Panc1 (cell line): ENCODE data around the gene GLRA3. TPM values are rescaled to one million over a fixed set of nuclear protein-coding genes. Genes with fewer than 3 reads are reported as not detected.

ENCODE experiments used
- ATAC-seq: fragments of 200-7000 bp; cut with Tn5 transposase; 2 replicates; pipeline ENCODE4 v1.9.1; 2020; ENCODE audit warnings: mild to moderate bottlenecking, moderate library complexity
- BruUV-seq: library from RNA; stranded (reverse); fragments of 400-500 nt; replicated peaks from 2 replicates; lab custom pipeline; 2021; lab: Mats Ljungman, UMichigan
- CTCF ChIA-PET: fragments of 300-600 bp; sonication (Branson Sonifier 250); formaldehyde crosslinking; loops from one replicate; lab custom pipeline; 2022; ENCODE audit warnings: antibody characterized with exemption; lab: Charles Lee
- POLR2A ChIA-PET: fragments of 300-600 bp; sonication (Branson Sonifier 250); formaldehyde crosslinking; loops from one replicate; lab custom pipeline; 2022; ENCODE audit warnings: antibody characterized with exemption; lab: Charles Lee
- DNase-seq: peaks from one replicate; pipeline ENCODE4 v3.0.0-alpha.2; 2010; ENCODE audit warnings: low read depth, low spot score
- H3K27ac ChIP-seq: 2 replicates; pipeline ENCODE4 v1.5.1; 2011; ENCODE audit warnings: mild to moderate bottlenecking, low read length, inconsistent platforms
- H3K27me3 ChIP-seq: fragments of 200-500 bp; sonication (Bioruptor generic); 2 replicates; pipeline ENCODE4 v1.6.0; 2014; ENCODE audit warnings: low read length, inconsistent platforms; ENCODE audit not compliant: control insufficient read depth, insufficient read depth
- H3K36me3 ChIP-seq: fragments of 200-500 bp; sonication (Bioruptor generic); 2 replicates; pipeline ENCODE4 v1.5.1; 2014; ENCODE audit warnings: inconsistent platforms, mild to moderate bottlenecking, low read length, moderate library complexity; ENCODE audit not compliant: control insufficient read depth, insufficient read depth
- H3K4me1 ChIP-seq: 2 replicates; pipeline ENCODE4 v1.5.1; 2011; ENCODE audit warnings: inconsistent platforms, mild to moderate bottlenecking, low read length, moderate library complexity; ENCODE audit not compliant: control insufficient read depth, insufficient read depth
- H3K4me3 ChIP-seq, 2 experiments: 2 replicates each; pipeline ENCODE4 v1.5.1; 2011 to 2012; ENCODE audit warnings: low read depth in 2 of 2, low read length in 2 of 2, mild to moderate bottlenecking in 2 of 2, inconsistent platforms in 1 of 2, moderate library complexity in 1 of 2
- H3K9me3 ChIP-seq: fragments of 200-500 bp; sonication (Bioruptor generic); 2 replicates; pipeline ENCODE4 v1.5.1; 2014; ENCODE audit warnings: low read depth, mild to moderate bottlenecking, inconsistent platforms, low read length, moderate library complexity; ENCODE audit not compliant: control insufficient read depth, insufficient read depth
- POLR2AphosphoS5 ChIP-seq: IDR thresholded peaks from 2 replicates; pipeline ENCODE4 v1.6.1; 2012; ENCODE audit warnings: mild to moderate bottlenecking, low read depth, low read length, moderate library complexity
- REST ChIP-seq, 2 experiments: IDR thresholded peaks; 2 replicates each; pipeline ENCODE4 v1.6.1; 2011 to 2012; ENCODE audit warnings: low read depth in 2 of 2, control low read depth in 1 of 2, low read length in 1 of 2, mild to moderate bottlenecking in 1 of 2, moderate library complexity in 1 of 2; ENCODE audit not compliant: insufficient read depth in 1 of 2
- SIN3A ChIP-seq: IDR thresholded peaks from 2 replicates; pipeline ENCODE4 v1.6.1; 2012; ENCODE audit warnings: low read depth, mild to moderate bottlenecking, low read length, moderate library complexity, borderline replicate concordance; ENCODE audit not compliant: insufficient read depth
- TCF7L2 ChIP-seq: IDR thresholded peaks from 2 replicates; pipeline ENCODE4 v1.6.1; 2011; ENCODE audit warnings: mild to moderate bottlenecking, low read depth, low read length, inconsistent platforms
- in situ Hi-C: cut with HindIII; loops from 2 replicates; pipeline ENCODE4 v1.10.0; 2016; ENCODE audit warnings: low sequenced_read_pairs, low pct_unique_long_range_greater_than_20kb
- intact Hi-C: fragments of 100-400 bp; cut with micrococcal nuclease; formaldehyde crosslinking; loops from one replicate; pipeline ENCODE4 v1.10.0; 2022; ENCODE audit not compliant: unreplicated experiment
- total RNA-seq: library from RNA; stranded (reverse); gene quantifications from one replicate; pipeline ENCODE4 v1.2.1, GENCODE V29; 2021; ENCODE audit not compliant: unreplicated experiment
- TF ChIP-seq, protein P1 (sequence below): fragments of 450-650 bp; IDR thresholded peaks from 2 replicates; pipeline ENCODE4 v1.5.1; 2017; ENCODE audit warnings: mild to moderate bottlenecking

Gene GLRA3
- total RNA-seq, 1 experiment from 2014 or later = not detected

- TF ChIP-seq, protein P1, sequence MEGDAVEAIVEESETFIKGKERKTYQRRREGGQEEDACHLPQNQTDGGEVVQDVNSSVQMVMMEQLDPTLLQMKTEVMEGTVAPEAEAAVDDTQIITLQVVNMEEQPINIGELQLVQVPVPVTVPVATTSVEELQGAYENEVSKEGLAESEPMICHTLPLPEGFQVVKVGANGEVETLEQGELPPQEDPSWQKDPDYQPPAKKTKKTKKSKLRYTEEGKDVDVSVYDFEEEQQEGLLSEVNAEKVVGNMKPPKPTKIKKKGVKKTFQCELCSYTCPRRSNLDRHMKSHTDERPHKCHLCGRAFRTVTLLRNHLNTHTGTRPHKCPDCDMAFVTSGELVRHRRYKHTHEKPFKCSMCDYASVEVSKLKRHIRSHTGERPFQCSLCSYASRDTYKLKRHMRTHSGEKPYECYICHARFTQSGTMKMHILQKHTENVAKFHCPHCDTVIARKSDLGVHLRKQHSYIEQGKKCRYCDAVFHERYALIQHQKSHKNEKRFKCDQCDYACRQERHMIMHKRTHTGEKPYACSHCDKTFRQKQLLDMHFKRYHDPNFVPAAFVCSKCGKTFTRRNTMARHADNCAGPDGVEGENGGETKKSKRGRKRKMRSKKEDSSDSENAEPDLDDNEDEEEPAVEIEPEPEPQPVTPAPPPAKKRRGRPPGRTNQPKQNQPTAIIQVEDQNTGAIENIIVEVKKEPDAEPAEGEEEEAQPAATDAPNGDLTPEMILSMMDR = no peak
- TF ChIP-seq TCF7L2 = no peak
- TF ChIP-seq POLR2AphosphoS5 = no peak
- no peak for TF ChIP-seq SIN3A
- no peak for TF ChIP-seq REST (IDR thresholded peaks at IDR 0.05; ENCODE audit: insufficient read depth in 1 of 2, low read depth in 2 of 2, low read length in 1 of 2)
- ChIA-PET POLR2A (no interaction called here), CTCF (no interaction called here)
- intact Hi-C loops = no loop called here
- no TSS peak for BruUV-seq
- DNase-seq (no peak), ATAC-seq (no peak)
- no peaks in the 10 kb centered on the region for H3K4me1 ChIP-seq
- no peaks in the 10 kb centered on the region for H3K9me3 ChIP-seq
- H3K36me3 ChIP-seq = no peaks in the 10 kb centered on the region
- H3K4me3 ChIP-seq = no peak overlapping the region
- H3K27ac ChIP-seq = no peak overlapping the region
- in situ Hi-C loops = no loop called here
- no peaks in the 10 kb centered on the region for H3K27me3 ChIP-seq
These were observed 89.5 kb downstream of the GLRA3 start for GRCh38 chr4:174739576-174739975.

- Histone ChIP-seq H3K9me3 (no peaks in the 10 kb centered on the region), H3K27me3 (no peaks in the 10 kb centered on the region), H3K4me3 (no peak overlapping the region), H3K4me1 (no peaks in the 10 kb centered on the region), H3K27ac (no peak overlapping the region), H3K36me3 (no peaks in the 10 kb centered on the region)
- no peak for TF ChIP-seq POLR2AphosphoS5
- TF ChIP-seq, protein P1 = no peak
- TF ChIP-seq SIN3A = no peak
- TF ChIP-seq TCF7L2 = no peak
- no peak for TF ChIP-seq REST (IDR thresholded peaks at IDR 0.05; ENCODE audit: insufficient read depth in 1 of 2, low read depth in 2 of 2, low read length in 1 of 2)
- ATAC-seq (no peak), DNase-seq (no peak)
- CTCF ChIA-PET = no interaction called here
- intact Hi-C loops (no loop called here), in situ Hi-C loops (no loop called here)
- no TSS peak for BruUV-seq
- POLR2A ChIA-PET = no interaction called here
These were observed 94.9 kb downstream of the GLRA3 start for GRCh38 chr4:174734181-174734580.
